HG02852 (cell line): ENCODE results near the gene GFPT2.
A peak's percentile ranks its signal among the peaks of the same experiment; 100 is the strongest.

ENCODE experiments used
- ATAC-seq: cut with Tn5 transposase; IDR thresholded peaks from one replicate; pipeline ENCODE4 v1.9.1; 2021; ENCODE audit warnings: mild to moderate bottlenecking, moderate library complexity; ENCODE audit not compliant: unreplicated experiment

Gene GFPT2

GRCh38 chr5:180334751-180335613 lies 18.2 kb downstream of the GFPT2 start:
- ATAC-seq, result no peak

GRCh38 chr5:180334176-180334575 lies 19.0 kb downstream of the GFPT2 start:
- no peak for ATAC-seq

- no peak for ATAC-seq
These were observed 19.5 kb downstream of the GFPT2 start for GRCh38 chr5:180333661-180334060.

- no peak for ATAC-seq
These were observed 20.3 kb downstream of the GFPT2 start for GRCh38 chr5:180332861-180333260.

GRCh38 chr5:180332051-180332517 lies 21.1 kb downstream of the GFPT2 start:
- no peak for ATAC-seq

- no peak for ATAC-seq
These were observed 21.5 kb downstream of the GFPT2 start for GRCh38 chr5:180331647-180331950.

- no peak for ATAC-seq
These were observed 22.1 kb downstream of the GFPT2 start for GRCh38 chr5:180330810-180331646.

GRCh38 chr5:180330270-180330648 lies 22.9 kb downstream of the GFPT2 start:
- ATAC-seq, result no peak

- no peak for ATAC-seq
These were observed 23.4 kb downstream of the GFPT2 start for GRCh38 chr5:180329606-180330269.

GRCh38 chr5:180329138-180329435 lies 24.0 kb downstream of the GFPT2 start:
- ATAC-seq, result no peak

GRCh38 chr5:180328296-180329137 lies 24.6 kb downstream of the GFPT2 start:
- peak; percentile 75 for ATAC-seq

GRCh38 chr5:180326989-180327565 lies 26.1 kb downstream of the GFPT2 start:
- no peak for ATAC-seq

- ATAC-seq, result no peak
These were observed 28.6 kb downstream of the GFPT2 start for GRCh38 chr5:180324601-180324950.

- no peak for ATAC-seq
These were observed 29.1 kb downstream of the GFPT2 start for GRCh38 chr5:180323941-180324600.

- no peak for ATAC-seq
These were observed 30.0 kb downstream of the GFPT2 start for GRCh38 chr5:180323160-180323559.

GRCh38 chr5:180318456-180319089 lies 34.6 kb downstream of the GFPT2 start:
- no peak for ATAC-seq

- no peak for ATAC-seq
These were observed 36.5 kb downstream of the GFPT2 start for GRCh38 chr5:180316586-180316985.

GRCh38 chr5:180315762-180316212 lies 37.3 kb downstream of the GFPT2 start:
- ATAC-seq, result no peak
